HG02884 (cell line): ENCODE measurements around the gene C2orf42.
"Not testable (repeated sequence)": the region's sequence is repeated elsewhere in the genome, so short reads cannot be mapped to it uniquely, and the experiment has no call there.

ENCODE experiments used
- ATAC-seq: cut with Tn5 transposase; IDR thresholded peaks from one replicate; pipeline ENCODE4 v1.9.1; 2021; ENCODE audit warnings: mild to moderate bottlenecking, moderate library complexity; ENCODE audit not compliant: unreplicated experiment

C2orf42 gene

GRCh38 chr2:70110397-70110796 is 80.4 kb downstream of the C2orf42 start:
- ATAC-seq: not testable (repeated sequence)

DNA sequence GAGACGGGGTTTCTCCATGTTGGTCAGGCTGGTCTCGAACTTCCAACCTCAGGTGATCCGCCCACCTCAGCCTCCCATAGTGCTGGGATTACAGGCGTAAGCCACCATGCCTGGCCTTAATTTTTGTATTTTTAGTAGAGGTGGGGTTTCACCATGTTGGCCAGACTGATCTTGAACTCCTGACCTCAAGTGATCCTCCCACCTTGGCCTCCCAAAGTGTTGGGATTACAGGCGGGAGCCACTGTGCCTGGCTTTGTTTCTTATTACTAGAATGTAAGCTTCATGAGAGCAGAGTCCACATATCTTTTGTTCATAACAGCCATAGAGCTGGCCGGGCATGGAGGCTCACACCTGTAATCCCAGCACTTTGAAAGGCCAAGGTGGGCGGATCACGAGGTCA is 84.7 kb downstream of the C2orf42 start:
- ATAC-seq: not testable (repeated sequence)

- no peak for ATAC-seq
These were observed 86.3 kb downstream of the C2orf42 start for GRCh38 chr2:70104231-70105111.

DNA sequence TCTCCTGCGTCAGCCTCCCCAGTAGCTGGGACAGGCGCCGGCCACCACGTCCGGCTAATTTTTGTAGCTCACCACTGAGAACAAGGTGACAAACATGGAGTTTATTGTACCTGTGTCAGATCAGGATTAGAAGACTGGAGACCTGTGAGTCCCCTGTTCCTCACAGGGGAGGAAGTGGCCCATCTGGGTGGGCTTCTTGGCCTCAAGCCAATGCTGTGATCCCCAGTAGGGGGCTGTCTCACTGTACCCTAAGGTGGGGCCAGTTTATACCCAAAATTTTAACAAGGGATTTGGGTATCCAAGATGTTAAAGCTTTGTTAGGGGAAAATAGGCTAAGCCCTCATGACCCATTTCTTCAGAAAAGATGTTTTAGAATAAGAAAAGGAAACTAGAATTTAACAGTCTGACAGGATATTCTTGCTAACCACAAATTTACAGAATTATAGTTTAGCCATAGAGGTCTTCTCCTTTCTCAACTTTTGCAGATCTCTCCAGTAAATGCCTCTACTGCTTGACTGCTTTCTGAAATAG is 87.2 kb downstream of the C2orf42 start:
- no peak for ATAC-seq

DNA sequence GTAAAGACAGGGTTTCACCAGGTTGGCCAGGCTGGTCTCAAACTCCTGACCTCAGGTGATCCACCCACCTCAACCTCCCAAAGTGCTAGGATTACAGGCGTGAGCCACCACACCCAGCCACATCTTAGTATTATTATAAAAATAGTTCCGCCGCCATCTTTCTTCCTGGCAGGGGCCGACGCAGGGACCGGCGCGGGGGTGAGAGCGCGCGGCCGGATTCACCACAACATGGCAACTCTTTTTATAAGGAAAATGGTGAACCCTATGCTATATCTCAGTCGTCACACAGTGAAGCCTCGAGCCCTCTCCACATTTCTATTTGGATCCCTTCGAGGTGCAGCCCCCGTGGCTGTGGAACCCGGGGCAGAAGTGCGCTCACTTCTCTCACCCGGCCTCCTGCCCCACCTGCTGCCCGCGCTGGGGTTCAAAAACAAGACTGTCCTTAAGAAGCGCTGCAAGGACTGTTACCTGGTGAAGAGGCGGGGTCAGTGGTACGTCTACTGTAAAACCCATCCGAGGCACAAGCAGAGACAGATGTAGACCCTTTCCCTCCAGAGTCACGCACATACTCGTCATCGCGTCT is 88.4 kb downstream of the C2orf42 start:
- ATAC-seq: not testable (repeated sequence)

DNA sequence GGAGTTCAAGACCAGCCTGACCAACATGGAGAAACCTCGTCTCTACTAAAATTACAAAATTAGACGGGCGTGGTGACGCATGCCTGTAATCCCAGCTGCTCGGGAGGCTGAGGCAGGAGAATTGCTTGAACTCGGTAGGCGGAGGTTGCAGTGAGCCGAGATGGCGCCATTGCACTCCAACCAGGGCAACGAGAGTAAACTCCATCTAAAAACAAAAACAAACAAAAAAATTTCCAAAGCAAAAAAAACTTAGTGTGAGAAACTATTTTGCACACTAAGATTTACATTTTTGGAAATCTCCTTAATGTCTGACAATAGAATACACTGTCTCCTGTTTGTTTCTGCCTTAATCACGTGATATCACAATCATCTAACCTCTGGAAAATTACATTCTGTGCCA is 89.1 kb downstream of the C2orf42 start:
- not testable (repeated sequence) for ATAC-seq

- ATAC-seq: no peak
These were observed 89.6 kb downstream of the C2orf42 start for GRCh38 chr2:70101174-70101573.
